ENCODE results near the gene MSMO1. TPM values are rescaled to one million over a fixed set of nuclear protein-coding genes. Genes with fewer than 3 reads are reported as not detected.

Gene MSMO1
- polyA plus RNA-seq, 1 of the 3 experiments (the other 2 are of a cell fraction): 13.2 TPM

DNA sequence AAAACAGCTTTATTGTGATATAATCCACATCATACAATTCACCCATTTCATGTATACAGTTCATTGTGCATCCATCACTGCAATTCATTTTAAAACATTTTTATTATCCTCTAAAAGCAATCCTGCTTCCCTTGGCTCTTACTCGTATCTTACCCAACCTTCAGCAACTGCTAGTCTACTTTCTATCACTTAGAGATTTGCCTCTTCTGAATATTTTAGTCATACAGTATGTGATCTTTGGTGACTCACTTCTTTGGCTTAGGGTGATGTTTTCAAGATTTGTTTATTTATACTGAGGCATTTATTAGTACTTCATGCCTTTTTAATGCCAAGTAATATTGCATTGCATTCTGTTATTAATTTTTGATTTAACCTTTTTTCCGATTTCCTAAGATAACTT lies 15.0 kb upstream of the MSMO1 start:
- no peak overlapping the region; a peak in 1 of 4 replicates for H3K27ac ChIP-seq (ENCODE audit: low read depth in 2 of 2, low read length in 1 of 2)
- peaks cover 17 to 57% of the 10 kb centered on the region in 2 experiments for H3K36me3 ChIP-seq (replicated peaks in 1 of 2; ENCODE audit: control insufficient read depth in 1 of 2, insufficient read depth in 2 of 2, low read length in 1 of 2)
- H3K27me3 ChIP-seq (ENCODE audit: insufficient read depth): no peaks in the 10 kb centered on the region
- H2AFZ ChIP-seq (ENCODE audit: low read depth): no peak overlapping the region
- no peaks in the 10 kb centered on the region for H3K79me2 ChIP-seq (ENCODE audit: insufficient read depth)
- no peaks in the 10 kb centered on the region for H3F3A ChIP-seq (replicated peaks; ENCODE audit: insufficient read depth)
- no peaks in the 10 kb centered on the region for H4K20me1 ChIP-seq (ENCODE audit: insufficient read depth)
- no peak overlapping the region for H3K4me2 ChIP-seq
- TF ChIP-seq GABPA (IDR thresholded peaks at IDR 0.05; ENCODE audit: low read depth) (no peak), ZBTB33 (IDR thresholded peaks at IDR 0.05; ENCODE audit: borderline replicate concordance, low read depth) (no peak), RCOR1 (IDR thresholded peaks at IDR 0.05; ENCODE audit: low read length) (no peak), FOSL2 (IDR thresholded peaks at IDR 0.05; ENCODE audit: borderline replicate concordance, low read depth) (no peak; the same call in 1 of the 2 replicates), IRF3 (IDR thresholded peaks at IDR 0.05; ENCODE audit: low read depth, low read length) (no peak), FOXM1 (IDR thresholded peaks at IDR 0.05; ENCODE audit: low read depth) (no peak), REST (IDR thresholded peaks at IDR 0.05; ENCODE audit: low read depth, low read length) (no peak), MAX (IDR thresholded peaks at IDR 0.05; ENCODE audit: low read depth) (no peak), RAD21 (IDR thresholded peaks at IDR 0.05; ENCODE audit: low read length) (no peak), EP300 (IDR thresholded peaks at IDR 0.05; ENCODE audit: borderline replicate concordance in 1 of 2, low read depth in 1 of 2, low read length in 1 of 2) (no peak), MXI1 (IDR thresholded peaks at IDR 0.05; ENCODE audit: low read depth, low read length) (no peak), NRF1 (IDR thresholded peaks at IDR 0.05; ENCODE audit: low read depth, low read length) (no peak), MEF2A (IDR thresholded peaks at IDR 0.05; ENCODE audit: borderline replicate concordance, low read depth) (no peak), TAF1 (IDR thresholded peaks at IDR 0.05; ENCODE audit: borderline replicate concordance, low read depth, low read length) (no peak), ELF1 (IDR thresholded peaks at IDR 0.05) (no peak), EZH2phosphoT487 (IDR thresholded peaks at IDR 0.05; ENCODE audit: borderline replicate concordance, low read depth) (no peak)
- TF ChIP-seq, protein P1, sequence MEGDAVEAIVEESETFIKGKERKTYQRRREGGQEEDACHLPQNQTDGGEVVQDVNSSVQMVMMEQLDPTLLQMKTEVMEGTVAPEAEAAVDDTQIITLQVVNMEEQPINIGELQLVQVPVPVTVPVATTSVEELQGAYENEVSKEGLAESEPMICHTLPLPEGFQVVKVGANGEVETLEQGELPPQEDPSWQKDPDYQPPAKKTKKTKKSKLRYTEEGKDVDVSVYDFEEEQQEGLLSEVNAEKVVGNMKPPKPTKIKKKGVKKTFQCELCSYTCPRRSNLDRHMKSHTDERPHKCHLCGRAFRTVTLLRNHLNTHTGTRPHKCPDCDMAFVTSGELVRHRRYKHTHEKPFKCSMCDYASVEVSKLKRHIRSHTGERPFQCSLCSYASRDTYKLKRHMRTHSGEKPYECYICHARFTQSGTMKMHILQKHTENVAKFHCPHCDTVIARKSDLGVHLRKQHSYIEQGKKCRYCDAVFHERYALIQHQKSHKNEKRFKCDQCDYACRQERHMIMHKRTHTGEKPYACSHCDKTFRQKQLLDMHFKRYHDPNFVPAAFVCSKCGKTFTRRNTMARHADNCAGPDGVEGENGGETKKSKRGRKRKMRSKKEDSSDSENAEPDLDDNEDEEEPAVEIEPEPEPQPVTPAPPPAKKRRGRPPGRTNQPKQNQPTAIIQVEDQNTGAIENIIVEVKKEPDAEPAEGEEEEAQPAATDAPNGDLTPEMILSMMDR (IDR thresholded peaks at IDR 0.05): no peak
- no peak overlapping the region for H3K4me3 ChIP-seq (ENCODE audit: low read depth in 2 of 2, low read length in 1 of 2)
- H3K9me2 ChIP-seq: no peaks in the 10 kb centered on the region
- ChIA-PET CTCF (no interaction called here), POLR2A (no interaction called here)
- WGBS (ENCODE audit: low lambda C conversion rate): 92% methylated on average over 2 of the region's 2 CpGs
- no peaks in the 10 kb centered on the region for H3K4me1 ChIP-seq (ENCODE audit: control insufficient read depth in 1 of 2, insufficient read depth in 2 of 2, low read depth in 1 of 2, low read length in 1 of 2)
- H3K9me3 ChIP-seq: no peaks in the 10 kb centered on the region
- DNase-seq: no peak
- H3K9ac ChIP-seq: no peak overlapping the region

Data from SK-N-SH (cell line).